Measurements from ENCODE around the gene DCAF8L2. TPM values are rescaled to one million over a fixed set of nuclear protein-coding genes. Genes with fewer than 3 reads are reported as not detected.
A peak's percentile ranks its signal among the peaks of the same experiment; 100 is the strongest.

Gene DCAF8L2
- total and polyA plus RNA-seq, 2 donors from 2014 or later, result not detected

DNA sequence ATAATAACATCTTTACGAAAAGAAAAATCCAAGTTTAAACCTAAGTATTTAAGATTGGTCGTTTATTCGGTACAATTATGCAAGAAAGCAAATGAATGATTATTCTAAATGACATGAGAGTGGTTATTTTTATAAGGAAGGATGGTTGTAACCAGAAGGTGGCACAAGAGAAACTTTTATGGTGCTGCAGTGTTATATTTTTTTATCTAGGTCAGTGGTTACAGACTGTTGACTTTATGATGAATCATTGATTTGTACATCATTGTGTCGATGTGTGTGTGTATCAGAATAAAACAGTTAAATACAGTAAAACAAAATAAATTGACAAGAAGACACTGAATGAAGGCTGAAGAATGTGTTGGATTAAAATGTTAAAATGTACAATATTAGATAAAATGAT lies 9.8 kb downstream of the DCAF8L2 start:
- Histone ChIP-seq H3K27me3 (ENCODE audit: control insufficient read depth, insufficient read depth, low read length) (no peaks in the 10 kb centered on the region), H3K4me1 (ENCODE audit: control insufficient read depth in 2 of 3, insufficient read depth in 2 of 3, low read depth in 1 of 3, low read length in 3 of 3) (no peaks in the 10 kb centered on the region), H3K9me3 (ENCODE audit: control insufficient read depth in 2 of 3, insufficient read depth in 1 of 3, low read length in 3 of 3) (no peaks in the 10 kb centered on the region), H3K36me3 (ENCODE audit: control insufficient read depth in 2 of 3, insufficient read depth in 3 of 3, low read length in 3 of 3) (no peaks in the 10 kb centered on the region), H3K27ac (ENCODE audit: low read depth in 2 of 2, low read length in 2 of 2) (no peak overlapping the region), H3K9ac (ENCODE audit: low read length in 3 of 3) (no peak overlapping the region), H3K4me3 (ENCODE audit: low read length in 3 of 3) (no peak overlapping the region)
- FAIRE-seq (peak; percentile 91), DNase-seq (no peak)
- TF ChIP-seq, protein P1, sequence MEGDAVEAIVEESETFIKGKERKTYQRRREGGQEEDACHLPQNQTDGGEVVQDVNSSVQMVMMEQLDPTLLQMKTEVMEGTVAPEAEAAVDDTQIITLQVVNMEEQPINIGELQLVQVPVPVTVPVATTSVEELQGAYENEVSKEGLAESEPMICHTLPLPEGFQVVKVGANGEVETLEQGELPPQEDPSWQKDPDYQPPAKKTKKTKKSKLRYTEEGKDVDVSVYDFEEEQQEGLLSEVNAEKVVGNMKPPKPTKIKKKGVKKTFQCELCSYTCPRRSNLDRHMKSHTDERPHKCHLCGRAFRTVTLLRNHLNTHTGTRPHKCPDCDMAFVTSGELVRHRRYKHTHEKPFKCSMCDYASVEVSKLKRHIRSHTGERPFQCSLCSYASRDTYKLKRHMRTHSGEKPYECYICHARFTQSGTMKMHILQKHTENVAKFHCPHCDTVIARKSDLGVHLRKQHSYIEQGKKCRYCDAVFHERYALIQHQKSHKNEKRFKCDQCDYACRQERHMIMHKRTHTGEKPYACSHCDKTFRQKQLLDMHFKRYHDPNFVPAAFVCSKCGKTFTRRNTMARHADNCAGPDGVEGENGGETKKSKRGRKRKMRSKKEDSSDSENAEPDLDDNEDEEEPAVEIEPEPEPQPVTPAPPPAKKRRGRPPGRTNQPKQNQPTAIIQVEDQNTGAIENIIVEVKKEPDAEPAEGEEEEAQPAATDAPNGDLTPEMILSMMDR (IDR thresholded peaks at IDR 0.05; ENCODE audit: borderline replicate concordance, extremely low read depth, insufficient read depth), result no peak
- intact Hi-C loops (cut with DNase I), result no loop called here

DNA sequence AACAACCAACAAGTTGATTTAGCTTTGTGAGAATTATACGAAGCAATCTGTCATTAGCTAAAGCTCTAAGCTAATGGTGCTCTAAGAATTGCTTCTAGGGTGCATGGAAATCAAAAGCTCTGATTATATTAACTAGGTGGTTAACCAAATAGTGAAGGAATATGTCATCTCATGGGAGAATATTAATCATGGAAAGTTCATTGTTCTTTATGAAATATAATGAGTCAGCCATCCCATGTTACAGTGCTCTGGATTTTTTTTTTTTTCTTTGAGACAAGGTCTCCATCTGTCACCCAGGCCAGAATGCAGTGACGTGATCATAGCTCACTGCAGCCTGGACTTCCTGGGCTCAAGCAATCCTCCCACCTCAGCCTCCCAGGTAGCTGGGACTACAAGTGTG lies 10.5 kb downstream of the DCAF8L2 start:
- no peak for DNase-seq
- Histone ChIP-seq H3K4me1 (ENCODE audit: control insufficient read depth in 2 of 3, insufficient read depth in 2 of 3, low read depth in 1 of 3, low read length in 3 of 3) (no peaks in the 10 kb centered on the region), H3K9me3 (ENCODE audit: control insufficient read depth in 2 of 3, insufficient read depth in 1 of 3, low read length in 3 of 3) (no peaks in the 10 kb centered on the region), H3K27ac (ENCODE audit: low read depth in 2 of 2, low read length in 2 of 2) (no peak overlapping the region), H3K9ac (ENCODE audit: low read length in 3 of 3) (no peak overlapping the region), H3K36me3 (ENCODE audit: control insufficient read depth in 2 of 3, insufficient read depth in 3 of 3, low read length in 3 of 3) (no peaks in the 10 kb centered on the region), H3K27me3 (ENCODE audit: control insufficient read depth, insufficient read depth, low read length) (no peaks in the 10 kb centered on the region), H3K4me3 (ENCODE audit: low read length in 3 of 3) (no peak overlapping the region)
- intact Hi-C loops (cut with DNase I), result no loop called here
- no peak for FAIRE-seq
- TF ChIP-seq, protein P1 (IDR thresholded peaks at IDR 0.05; ENCODE audit: borderline replicate concordance, extremely low read depth, insufficient read depth), result no peak

DNA sequence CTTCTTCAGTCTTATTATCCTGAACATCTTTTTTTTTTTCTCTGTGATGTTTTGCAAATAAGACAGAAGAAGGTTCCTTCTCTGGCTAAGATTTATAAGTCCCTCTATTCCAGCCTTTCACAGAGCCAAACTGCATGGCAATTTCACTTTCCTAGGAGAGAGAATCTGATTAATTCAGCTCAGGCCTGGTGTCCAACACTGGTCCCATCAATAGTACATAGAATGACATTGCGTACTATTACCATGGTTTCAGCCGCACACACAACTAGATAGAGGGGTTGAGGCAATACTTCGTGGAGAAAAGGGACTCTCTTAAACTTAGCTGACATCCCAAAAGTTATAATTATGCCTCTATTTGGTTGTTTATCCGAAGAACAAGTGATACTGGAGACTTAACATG lies 18.5 kb downstream of the DCAF8L2 start:
- FAIRE-seq, result no peak
- TF ChIP-seq, protein P1 (IDR thresholded peaks at IDR 0.05; ENCODE audit: borderline replicate concordance, extremely low read depth, insufficient read depth), result no peak

DNA sequence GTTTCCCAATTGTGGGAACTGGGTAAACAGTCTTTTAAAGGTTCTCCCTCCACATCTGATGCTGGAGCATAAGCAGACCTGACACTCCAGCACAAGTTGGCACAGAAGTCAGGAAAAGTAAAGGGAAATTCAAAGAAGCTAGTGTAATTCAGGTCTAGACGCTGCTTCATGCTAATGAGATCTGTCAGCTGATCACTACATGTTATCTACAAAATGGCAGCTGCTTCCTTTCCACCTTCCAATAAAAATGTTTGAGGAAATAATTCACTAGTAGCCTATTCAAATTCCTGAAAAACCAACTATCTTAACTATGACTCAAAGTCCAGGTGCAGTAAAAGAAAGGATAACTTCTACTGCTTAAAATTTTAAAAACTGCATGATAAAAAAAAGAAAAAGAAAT lies 29.3 kb downstream of the DCAF8L2 start:
- H3K4me1 ChIP-seq (ENCODE audit: control insufficient read depth in 2 of 3, insufficient read depth in 2 of 3, low read depth in 1 of 3, low read length in 3 of 3), result no peaks in the 10 kb centered on the region
- FAIRE-seq (no peak), DNase-seq (no peak)
- TF ChIP-seq, protein P1 (IDR thresholded peaks at IDR 0.05; ENCODE audit: borderline replicate concordance, extremely low read depth, insufficient read depth), result no peak
- H3K9ac ChIP-seq (ENCODE audit: low read length in 3 of 3), result no peak overlapping the region
- no peaks in the 10 kb centered on the region for H3K27me3 ChIP-seq (ENCODE audit: control insufficient read depth, insufficient read depth, low read length)
- no peaks in the 10 kb centered on the region for H3K36me3 ChIP-seq (ENCODE audit: control insufficient read depth in 2 of 3, insufficient read depth in 3 of 3, low read length in 3 of 3)
- no peak overlapping the region for H3K27ac ChIP-seq (ENCODE audit: low read depth in 2 of 2, low read length in 2 of 2)
- intact Hi-C loops (cut with DNase I), result no loop called here
- H3K9me3 ChIP-seq (ENCODE audit: control insufficient read depth in 2 of 3, insufficient read depth in 1 of 3, low read length in 3 of 3), result no peaks in the 10 kb centered on the region
- no peak overlapping the region for H3K4me3 ChIP-seq (ENCODE audit: low read length in 3 of 3)

More for the DNA sequence above, 18.5 kb downstream of the DCAF8L2 start:
- Histone ChIP-seq H3K4me1 (ENCODE audit: control insufficient read depth in 2 of 3, insufficient read depth in 2 of 3, low read depth in 1 of 3, low read length in 3 of 3) (no peaks in the 10 kb centered on the region), H3K9ac (ENCODE audit: low read length in 3 of 3) (no peak overlapping the region), H3K36me3 (ENCODE audit: control insufficient read depth in 2 of 3, insufficient read depth in 3 of 3, low read length in 3 of 3) (no peaks in the 10 kb centered on the region), H3K27ac (ENCODE audit: low read depth in 2 of 2, low read length in 2 of 2) (no peak overlapping the region), H3K9me3 (ENCODE audit: control insufficient read depth in 2 of 3, insufficient read depth in 1 of 3, low read length in 3 of 3) (no peaks in the 10 kb centered on the region), H3K27me3 (ENCODE audit: control insufficient read depth, insufficient read depth, low read length) (no peaks in the 10 kb centered on the region), H3K4me3 (ENCODE audit: low read length in 3 of 3) (no peak overlapping the region)
- intact Hi-C loops (cut with DNase I), result no loop called here
- DNase-seq, result no peak
